Vagina (tissue), 2 donors: Measurements from ENCODE around the gene COL24A1.

Experiments
- CTCF ChIP-seq, 3 experiments: fragments of 450-650 bp in 2 of 3; fragments of 200-600 bp in 1 of 3; sonication (generic) in 1 of 3; IDR thresholded peaks; one replicate each; pipeline ENCODE4 v1.5.1; 2017 to 2019; ENCODE audit warnings: antibody characterized with exemption in 3 of 3, mild to moderate bottlenecking in 2 of 3, moderate library complexity in 2 of 3
- POLR2A ChIP-seq, 2 donors: fragments of 450-650 bp; IDR thresholded peaks; one replicate each; pipeline ENCODE4 v1.6.1; 2017; ENCODE audit warnings: antibody characterized with exemption in 2 of 2, mild to moderate bottlenecking in 2 of 2, moderate library complexity in 2 of 2

- TF ChIP-seq POLR2A (IDR thresholded peaks at IDR 0.05) (no peak), CTCF (IDR thresholded peaks at IDR 0.05) (no peak)
Observed at GRCh38 chr1:85983316-85983715, 173.3 kb downstream of the COL24A1 start.
